ENCODE results near the gene SH3RF3.

SH3RF3 gene

GRCh38 chr2:109513749-109514588 is 385.0 kb downstream of the SH3RF3 start:
- DNase-seq: no peak

DNA sequence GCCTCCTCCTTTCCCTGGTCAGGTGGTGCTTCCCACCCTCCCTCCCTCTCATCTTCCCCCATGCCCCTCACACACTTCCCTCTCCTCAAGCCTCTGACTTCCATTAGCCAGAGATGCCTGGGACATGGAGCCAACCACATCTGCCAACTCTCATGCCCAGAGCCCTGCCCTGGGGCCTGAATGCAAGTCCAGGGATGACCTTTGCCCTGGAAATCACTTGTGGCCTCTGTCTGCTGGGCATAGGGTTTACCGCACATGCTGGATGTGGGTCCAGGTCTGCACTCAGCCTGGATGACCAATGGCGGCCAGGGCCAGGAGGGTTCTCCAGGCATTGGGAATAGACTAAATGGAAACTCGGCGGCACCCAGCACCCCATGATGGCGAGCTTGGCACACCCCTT is 385.9 kb downstream of the SH3RF3 start:
- DNase-seq: no peak

GRCh38 chr2:109516445-109517117 is 387.6 kb downstream of the SH3RF3 start:
- DNase-seq: no peak

DNA sequence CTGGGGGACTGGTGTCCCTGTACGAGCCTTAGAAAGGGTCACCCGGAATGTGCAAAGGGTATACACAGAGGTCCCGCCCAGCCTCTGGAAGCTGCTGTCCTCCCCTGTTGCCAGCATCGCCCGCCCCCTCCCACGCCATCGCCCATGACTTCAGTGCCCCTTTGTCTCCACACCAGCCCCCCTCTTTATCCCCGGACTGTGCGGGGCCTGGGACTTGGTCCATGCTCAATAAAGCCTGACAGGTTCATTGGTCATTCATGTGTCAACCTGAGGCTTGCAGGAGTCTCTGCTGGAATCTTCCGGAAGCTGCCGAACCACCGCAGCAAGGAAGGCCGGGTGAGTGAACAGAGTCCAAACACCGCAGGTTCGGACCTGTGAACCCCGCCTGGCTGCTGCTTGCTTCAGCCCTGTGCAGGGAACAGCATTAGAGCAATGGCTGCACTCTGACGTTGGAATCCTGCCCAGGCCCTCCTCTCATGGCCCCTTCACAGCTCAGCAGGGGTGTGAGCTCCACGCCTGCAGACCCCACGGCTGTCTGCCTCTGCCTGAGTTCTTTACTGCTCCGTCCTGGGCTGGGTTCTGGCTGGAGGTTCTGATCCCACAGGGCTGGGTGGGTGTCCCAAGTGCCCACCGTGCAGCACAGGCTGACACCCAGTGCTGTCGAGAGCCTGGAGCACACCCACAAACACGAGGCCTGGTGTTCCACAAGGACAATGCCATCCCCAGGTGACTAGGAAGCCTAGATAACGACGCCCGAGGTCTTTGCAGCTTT is 388.3 kb downstream of the SH3RF3 start:
- DNase-seq: no peak

DNA sequence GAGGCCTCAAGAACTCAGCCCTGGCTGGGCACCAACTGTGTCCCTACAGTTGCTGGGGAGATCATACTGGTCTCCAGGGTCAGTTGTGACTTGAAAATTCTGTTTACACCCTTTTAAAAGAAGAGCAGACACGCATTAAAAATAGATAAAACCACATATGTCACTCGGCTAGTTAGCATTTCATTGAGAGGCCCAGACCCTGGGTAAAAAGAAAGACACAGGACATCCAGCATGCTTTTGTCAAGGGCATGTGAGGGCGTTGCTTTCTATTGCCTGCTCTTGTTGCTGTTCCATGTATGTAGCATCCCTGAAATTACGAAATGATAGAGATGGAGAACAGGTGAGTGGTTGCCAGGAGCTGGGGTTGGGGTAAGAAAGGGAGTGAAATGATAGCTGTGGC is 390.5 kb downstream of the SH3RF3 start:
- DNase-seq: no peak

DNA sequence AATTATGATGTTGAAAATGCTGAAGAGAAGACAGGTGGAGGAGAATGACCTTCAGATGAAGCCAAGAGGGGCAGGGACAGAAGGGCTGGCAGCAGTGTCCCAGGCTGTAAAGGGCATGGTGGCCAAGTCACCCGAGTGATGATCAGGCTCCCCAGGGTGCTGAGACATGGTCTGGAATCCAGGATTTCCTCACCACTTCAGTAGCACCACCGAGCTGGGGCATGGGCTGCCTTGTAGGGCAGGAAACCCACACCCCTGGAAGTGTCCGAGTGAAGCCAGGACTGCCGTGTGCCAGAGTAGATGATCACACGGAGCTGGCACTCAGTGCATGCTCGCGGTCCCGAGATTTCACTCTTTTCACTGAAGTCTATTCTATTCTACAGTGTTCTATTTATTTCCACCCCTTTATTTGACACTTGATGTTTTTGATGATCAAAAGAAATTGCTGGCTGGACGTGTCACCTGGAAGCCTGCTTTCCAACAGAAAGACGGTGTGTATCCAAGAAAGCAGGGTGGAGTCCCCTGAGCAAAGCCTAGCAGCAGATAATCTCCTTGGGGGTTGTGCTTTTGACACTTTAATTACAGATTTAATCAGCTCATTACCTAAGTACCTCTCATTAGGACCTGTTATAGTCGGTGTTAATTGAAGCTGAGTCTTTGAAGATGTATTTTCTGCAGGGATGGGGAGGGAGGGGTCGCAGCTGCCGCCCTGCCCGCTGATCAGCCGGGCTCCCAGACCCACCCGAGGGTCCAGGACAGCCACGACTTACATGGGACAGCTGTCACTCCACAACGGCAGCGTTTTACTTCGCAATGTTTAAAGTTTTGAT is 392.4 kb downstream of the SH3RF3 start:
- DNase-seq: no peak

GRCh38 chr2:109522063-109522374 is 393.0 kb downstream of the SH3RF3 start:
- no peak for DNase-seq

DNA sequence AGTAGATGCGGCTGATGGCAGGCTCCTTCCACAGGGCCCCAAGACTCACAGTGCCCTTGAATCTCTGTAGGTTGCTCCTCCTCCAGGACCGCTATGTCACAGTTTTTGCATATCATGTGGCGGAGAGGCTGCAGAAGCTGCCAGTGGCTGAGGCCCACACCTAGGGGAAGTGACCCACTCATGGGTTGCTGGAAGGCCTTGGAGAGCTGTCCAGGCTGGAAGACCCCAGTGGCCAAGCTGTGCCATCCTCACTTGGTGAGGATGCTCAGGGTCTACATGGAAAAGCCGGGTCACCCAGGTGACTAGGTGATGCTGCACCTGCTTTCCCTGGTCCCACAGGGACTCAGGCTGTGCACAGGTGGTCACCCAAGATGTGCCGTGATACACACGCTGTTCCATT is 394.1 kb downstream of the SH3RF3 start:
- DNase-seq: no peak

DNA sequence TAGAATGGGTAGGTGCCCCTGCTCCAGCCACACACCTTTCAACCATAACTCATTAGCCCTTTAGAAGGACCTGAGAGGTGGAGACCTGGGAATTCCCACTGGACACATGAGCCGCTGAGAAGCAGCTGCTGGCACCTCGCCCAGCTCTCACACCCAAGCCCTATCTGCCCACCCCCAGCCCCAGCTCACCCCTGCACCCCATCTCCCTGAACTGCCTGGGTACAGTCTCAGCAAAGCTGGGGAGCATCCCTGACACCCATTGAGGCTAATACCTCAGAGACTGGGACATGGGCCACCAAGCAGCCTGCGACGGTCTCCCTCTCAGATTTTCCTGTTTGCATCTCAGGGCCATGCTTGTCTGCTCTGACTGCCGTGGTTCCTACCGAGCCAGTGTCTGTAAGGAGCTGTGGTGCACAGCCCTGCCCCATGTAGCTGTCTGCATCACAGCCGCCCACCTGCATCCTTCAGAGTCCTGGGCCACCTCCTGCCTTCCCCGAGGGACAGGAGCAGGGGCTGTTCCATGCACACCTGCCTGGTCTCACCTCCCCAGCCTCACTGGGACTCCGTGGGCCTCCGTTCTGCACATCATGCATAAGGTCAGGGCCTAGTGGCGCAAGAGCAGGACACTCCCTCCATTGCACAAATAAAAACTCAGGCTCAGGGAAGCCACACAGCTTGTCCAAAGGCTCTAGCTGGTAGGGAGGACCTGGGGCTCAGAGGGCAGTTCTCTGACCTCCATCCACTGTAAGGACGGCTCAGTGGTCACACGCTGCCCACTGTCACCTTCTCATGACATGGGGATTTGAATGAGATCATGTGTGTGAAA is 394.7 kb downstream of the SH3RF3 start:
- no peak for DNase-seq

GRCh38 chr2:109525836-109526235 is 396.8 kb downstream of the SH3RF3 start:
- no peak for DNase-seq

DNA sequence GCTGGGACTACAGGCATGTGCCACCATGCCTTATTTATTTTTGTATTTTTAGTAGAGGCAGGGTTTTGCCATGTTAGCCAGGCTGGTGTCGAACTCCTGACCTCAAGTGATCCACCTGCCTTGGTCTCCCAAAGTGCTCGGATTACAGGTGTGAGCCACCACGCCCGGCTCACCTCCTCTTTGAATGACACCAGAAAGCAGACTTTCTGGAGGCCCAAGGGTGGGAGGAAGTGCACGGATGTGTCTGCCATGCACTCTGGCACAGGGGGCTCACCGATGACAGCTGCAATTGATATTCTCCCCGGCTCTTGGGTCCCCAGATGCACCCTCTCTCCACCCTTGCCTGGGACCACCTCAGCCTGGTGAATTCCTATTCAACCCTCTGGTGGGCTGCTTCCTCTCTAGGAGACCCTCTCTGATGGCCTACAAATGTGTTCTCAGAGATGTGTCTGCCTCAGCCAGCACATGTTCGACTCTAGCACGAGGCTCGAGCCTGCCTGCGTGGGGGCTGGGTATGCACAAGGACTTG is 397.5 kb downstream of the SH3RF3 start:
- no peak for DNase-seq

DNA sequence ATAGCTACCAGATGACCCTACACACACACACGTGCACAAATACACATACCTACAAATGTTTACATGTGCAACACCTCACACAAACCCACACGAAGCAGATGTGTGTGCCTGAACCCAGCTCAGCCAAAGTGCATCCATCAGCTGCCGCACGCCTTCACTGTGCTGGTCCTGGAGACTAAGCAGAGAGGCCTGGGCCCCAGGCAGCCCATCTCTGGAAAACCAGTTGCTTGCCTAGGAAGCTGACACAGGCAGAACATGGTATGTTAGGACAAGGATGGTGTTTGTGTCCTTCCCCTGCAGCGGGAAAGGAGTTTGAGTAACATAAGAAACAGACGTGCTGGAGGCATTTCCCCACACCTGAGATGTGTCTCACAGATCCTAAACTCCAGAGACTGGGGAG is 398.1 kb downstream of the SH3RF3 start:
- DNase-seq: no peak

DNA sequence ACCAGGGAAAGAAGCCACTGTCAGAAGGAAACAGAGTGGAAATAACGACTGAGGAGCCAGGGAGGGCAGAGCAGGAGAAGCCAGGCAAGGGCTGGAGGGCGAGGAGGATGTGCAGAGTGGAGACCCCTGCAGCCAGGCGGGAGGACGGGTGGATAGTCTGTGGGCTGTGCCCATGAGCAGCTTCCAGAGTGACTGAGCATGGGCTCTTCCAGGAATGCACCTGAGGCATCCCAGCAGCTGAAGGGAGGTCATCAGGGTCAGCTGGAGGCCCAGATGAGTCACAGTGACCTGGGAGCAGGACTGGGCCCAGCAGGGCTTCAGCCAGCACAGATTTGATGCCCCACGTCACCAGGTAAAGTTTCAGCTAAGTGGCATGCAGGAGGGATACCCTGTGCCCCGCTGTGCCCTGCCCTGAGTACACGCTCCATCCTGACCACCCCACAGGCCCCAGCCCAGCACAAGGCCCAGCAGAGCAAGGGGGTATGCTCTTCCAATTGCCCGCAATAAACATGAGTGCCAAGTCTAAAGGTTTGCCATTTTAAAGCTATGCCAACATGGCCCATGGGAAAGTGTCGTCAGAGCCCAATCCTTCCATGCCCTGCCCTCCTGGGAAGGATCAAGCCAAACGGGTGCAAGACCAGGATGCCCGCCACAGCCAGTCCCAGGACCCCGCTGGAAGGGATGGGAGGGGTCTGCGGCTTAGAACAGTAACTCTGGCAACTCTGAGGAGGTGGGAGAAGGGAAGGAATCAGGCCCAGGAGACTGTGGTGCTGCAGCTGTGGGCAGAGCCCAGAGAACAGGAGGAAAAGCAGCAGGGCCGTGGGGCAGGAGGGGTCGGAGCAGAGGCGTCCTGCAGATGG is 399.1 kb downstream of the SH3RF3 start:
- DNase-seq: no peak

- DNase-seq: no peak
These were observed 400.0 kb downstream of the SH3RF3 start for GRCh38 chr2:109528811-109529501.

DNA sequence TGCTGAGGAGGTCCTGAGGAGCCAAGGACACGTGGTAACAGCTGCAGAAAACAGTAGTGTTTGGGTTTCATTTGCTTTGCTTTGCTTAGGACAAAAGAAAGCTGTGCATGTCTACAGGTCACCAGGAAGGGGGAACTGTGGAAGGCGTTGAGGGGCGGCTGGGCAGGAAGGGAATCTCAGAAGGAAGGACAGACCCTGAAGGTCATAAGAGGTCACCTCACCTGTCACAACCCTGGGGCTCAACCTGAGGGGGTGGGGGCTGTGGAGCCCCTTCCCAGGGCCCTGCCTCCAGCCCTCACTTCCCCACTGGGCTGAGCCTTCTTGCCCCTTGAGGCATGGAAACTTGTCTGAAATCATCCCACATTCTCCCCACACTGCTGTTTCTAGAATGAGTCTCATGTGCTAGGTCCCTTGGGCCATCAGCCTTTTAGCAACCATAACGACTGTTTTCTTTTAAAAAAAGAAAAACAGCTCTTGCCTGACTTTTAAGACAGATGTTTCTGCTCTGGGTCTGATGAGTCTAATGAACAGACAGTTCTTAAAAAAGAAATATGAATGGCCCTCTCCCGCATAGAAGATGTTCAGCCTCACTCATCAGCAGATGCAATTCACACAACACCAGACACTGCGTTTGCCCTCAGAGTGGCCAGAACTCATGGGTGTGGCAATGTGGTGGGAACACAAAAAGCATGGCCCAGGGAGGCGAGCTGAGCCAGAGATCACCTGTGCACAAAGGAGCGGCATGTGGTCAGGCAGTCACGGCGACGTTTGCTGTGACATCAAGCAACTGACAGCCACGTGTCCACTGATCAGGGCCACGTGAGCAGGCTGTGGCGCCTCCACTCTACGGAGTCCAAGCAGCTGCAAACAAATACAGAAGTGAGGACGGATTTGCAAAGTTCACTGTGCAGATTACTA is 400.8 kb downstream of the SH3RF3 start:
- DNase-seq: no peak

DNA sequence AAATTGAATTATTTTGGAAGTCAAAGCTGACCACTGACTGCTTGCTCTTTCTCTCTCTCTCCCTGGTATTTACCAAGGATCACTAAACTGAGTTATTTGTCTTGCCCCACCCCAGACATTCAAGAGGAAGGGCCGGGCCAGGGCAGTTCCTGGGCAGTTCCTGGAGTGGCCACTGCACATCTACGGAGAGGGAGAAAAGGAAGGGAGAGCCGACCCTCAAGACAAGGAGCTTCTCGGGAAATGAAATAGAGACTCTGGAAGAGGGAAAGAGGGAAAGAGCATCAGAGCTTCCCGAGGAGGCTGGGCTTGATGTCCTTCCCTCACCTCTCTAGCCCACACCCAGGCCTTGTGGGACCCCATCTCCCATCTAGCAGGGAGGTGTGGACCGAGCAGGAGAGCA is 401.7 kb downstream of the SH3RF3 start:
- DNase-seq: no peak

DNA sequence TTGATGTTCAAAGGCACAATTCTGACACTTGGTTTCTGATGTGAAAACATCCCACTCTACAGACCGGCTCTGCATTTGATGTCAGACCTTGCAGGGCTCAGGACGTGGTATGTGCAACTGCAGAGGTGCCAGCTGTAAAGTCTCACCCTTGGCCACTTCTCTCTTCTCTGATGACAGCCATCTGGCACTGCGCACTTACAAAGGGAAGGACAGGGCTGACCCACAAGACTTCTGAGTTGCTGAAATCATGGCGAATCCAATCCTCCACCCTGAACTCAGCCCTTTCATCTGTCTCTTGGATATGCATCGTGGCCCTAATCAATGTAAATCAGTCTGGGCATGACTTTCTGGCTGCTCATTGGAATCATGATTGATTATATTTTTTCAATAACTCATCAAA is 402.2 kb downstream of the SH3RF3 start:
- no peak for DNase-seq

- DNase-seq: no peak
These were observed 403.1 kb downstream of the SH3RF3 start for GRCh38 chr2:109531896-109532727.
